PC-9 (cell line): ENCODE data around the gene AADAT.

Source experiments
- EZH2 ChIP-seq: fragments of 200-600 bp; sonication (generic); IDR thresholded peaks from 2 replicates; pipeline ENCODE4 v1.8.0; 2017; ENCODE audit warnings: antibody characterized with exemption, low read depth
- TF ChIP-seq, protein P1 (sequence below): fragments of 200-600 bp; sonication (generic); conservative IDR thresholded peaks from 2 replicates; pipeline ENCODE4 v1.6.1; 2017; ENCODE audit warnings: mixed run types, antibody characterized with exemption, mild to moderate bottlenecking, moderate library complexity

DNA sequence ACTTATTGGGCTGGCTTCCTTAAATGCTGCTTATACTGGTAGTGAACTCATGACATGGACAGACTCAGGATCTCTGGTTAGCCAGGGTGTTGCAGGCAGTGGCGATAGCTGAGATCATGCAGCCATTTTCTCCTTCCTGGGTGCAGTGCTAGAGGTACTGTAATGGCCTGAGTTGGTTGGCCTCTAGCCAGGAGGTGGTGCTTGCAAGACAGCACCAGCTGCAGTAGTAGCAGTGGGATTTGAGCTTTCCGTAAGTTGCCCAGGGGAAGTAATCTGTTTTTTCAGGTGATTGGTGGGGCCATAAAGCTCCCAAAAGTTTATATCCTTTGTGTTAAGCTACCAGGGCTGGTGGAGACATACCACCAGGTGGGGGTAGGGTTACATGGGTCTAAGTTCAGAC lies 45.1 kb upstream of the AADAT start:
- TF ChIP-seq, protein P1, sequence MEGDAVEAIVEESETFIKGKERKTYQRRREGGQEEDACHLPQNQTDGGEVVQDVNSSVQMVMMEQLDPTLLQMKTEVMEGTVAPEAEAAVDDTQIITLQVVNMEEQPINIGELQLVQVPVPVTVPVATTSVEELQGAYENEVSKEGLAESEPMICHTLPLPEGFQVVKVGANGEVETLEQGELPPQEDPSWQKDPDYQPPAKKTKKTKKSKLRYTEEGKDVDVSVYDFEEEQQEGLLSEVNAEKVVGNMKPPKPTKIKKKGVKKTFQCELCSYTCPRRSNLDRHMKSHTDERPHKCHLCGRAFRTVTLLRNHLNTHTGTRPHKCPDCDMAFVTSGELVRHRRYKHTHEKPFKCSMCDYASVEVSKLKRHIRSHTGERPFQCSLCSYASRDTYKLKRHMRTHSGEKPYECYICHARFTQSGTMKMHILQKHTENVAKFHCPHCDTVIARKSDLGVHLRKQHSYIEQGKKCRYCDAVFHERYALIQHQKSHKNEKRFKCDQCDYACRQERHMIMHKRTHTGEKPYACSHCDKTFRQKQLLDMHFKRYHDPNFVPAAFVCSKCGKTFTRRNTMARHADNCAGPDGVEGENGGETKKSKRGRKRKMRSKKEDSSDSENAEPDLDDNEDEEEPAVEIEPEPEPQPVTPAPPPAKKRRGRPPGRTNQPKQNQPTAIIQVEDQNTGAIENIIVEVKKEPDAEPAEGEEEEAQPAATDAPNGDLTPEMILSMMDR, result no peak
- no peak for TF ChIP-seq EZH2
